Keratinocyte (primary cell): ENCODE results near the gene FNDC3B.

Experiments used
- CTCF ChIP-seq, 3 experiments: IDR thresholded peaks in 1 of 3; conservative IDR thresholded peaks in 1 of 3; optimal IDR thresholded peaks in 1 of 3; 2 replicates in 2 of 3; 3 replicates in 1 of 3; pipeline versions ENCODE3 to v1.5.1; 2011; ENCODE audit warnings: low read length in 3 of 3, mild to moderate bottlenecking in 3 of 3, moderate library complexity in 2 of 3, control low read depth in 1 of 3, inconsistent platforms in 1 of 3; ENCODE audit not compliant: insufficient read depth in 2 of 3; ENCODE audit errors: extremely low read depth in 1 of 3
- EZH2 ChIP-seq: IDR thresholded peaks from one replicate; pipeline ENCODE4 v1.6.1; 2012; ENCODE audit warnings: inconsistent platforms, mild to moderate bottlenecking, low read length, moderate library complexity

- TF ChIP-seq CTCF (optimal IDR thresholded peaks at IDR 0.05 in 1 of 3, IDR thresholded peaks at IDR 0.05 in 1 of 3, conservative IDR thresholded peaks at IDR 0.05 in 1 of 3; ENCODE audit: extremely low read depth in 1 of 3, insufficient read depth in 2 of 3, low read length in 3 of 3) (no peak), EZH2 (no peak)
Observed at GRCh38 chr3:172343979-172344378, 304.6 kb downstream of the FNDC3B start.
